DMS114 treated with DMSO at 0.1 percent for 48 hours (cell line): ENCODE data around the gene BARHL1.

Experiments used
- DNase-seq: peaks from one replicate; lab custom pipeline; 2025; ENCODE audit not compliant: unreplicated experiment; lab: John Stamatoyannopoulos, UW

BARHL1 gene

DNA sequence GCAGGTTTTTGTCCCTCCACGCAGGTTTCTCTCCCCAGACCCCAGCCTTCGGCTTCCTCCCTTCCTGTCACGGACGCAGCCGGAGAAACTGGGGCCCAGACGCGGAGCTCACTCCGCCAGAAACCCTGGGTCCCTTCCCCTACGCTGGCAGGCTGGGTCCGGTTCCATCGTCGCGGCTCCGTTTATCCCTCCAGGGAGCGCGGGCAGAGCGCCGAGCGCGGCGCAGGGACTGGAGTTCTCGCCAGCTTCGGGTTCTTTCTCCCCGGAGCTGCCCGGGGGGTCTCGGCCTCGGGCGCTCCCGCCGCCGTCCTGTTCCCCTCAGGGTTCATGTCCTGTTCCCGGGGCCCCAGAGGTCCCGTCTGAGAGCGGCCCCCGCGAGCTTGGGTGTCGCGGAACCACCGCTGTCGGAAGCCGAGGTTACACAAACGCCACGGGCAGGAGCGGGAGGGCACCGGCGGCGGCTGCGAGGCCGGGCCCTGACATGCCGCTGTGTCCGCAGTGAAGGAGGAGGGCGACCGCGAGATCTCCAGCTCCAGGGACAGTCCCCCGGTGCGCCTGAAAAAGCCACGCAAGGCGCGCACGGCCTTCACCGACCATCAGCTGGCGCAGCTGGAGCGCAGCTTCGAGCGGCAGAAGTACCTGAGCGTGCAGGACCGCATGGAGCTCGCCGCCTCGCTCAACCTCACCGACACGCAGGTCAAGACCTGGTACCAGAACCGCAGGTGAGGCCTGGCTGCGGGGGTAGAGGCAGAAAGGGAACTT is 4.6 kb downstream of the BARHL1 start:
- DNase-seq: no peak

- no peak for DNase-seq
These were observed 5.2 kb downstream of the BARHL1 start for GRCh38 chr9:132587592-132587955.

DNA sequence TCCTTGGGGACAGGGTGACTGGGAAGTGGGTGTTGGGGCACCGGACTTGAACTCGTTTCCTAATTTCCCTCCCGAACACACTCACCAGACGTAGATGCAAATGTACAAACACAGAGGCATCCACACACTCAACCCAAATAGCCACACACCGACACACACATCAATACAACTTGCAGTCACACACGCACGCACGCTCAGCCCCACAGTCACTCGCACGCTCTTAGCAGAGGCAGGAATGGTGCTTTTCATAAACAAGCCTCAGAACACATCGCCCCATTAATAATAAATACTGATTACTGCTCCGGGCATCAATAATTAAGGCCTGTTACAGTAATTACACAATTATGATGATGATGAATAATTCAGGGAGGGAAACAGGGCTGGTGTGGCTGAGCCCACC is 5.7 kb downstream of the BARHL1 start:
- no peak for DNase-seq

GRCh38 chr9:132588501-132589147 is 6.2 kb downstream of the BARHL1 start:
- DNase-seq: no peak

DNA sequence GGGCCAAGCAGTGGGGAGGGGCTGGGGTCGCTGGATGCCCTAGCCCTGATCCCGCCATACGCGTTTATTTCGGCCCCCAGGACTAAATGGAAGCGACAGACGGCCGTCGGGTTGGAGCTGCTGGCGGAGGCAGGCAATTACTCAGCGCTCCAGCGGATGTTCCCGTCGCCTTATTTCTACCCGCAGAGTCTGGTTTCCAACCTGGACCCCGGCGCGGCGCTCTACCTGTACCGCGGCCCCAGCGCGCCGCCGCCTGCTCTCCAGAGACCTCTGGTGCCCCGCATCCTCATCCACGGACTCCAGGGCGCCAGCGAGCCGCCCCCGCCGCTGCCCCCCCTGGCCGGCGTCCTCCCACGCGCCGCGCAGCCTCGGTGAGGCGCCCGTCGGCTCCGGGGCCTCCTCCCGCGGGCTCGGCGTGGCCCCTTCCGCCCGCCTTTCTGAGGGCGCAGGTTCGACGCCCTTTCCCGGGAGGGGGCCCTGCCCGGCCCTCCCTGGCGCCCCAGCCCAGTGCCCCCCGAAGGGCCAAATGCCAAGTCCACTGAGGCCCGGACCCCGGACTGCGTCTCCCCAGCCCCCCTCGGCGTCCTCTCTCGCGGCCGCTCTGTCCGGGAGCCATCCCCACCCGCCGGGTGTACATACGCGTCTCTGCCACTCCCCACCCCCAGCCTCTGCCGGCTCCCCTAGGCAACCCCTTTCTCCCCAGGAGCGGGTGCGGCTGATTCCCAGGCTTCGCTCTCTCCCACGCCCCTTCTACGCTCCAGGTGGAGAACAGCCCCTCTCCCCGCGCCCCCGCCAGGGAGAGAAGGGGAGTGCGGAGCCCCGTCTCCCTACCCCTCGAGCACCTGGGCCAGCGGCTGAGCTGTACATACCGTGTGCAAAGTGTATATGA is 7.0 kb downstream of the BARHL1 start:
- no peak for DNase-seq

- DNase-seq: no peak
These were observed 7.6 kb downstream of the BARHL1 start for GRCh38 chr9:132590037-132590317.

GRCh38 chr9:132590318-132591182 is 8.1 kb downstream of the BARHL1 start:
- no peak for DNase-seq

- no peak for DNase-seq
These were observed 8.8 kb downstream of the BARHL1 start for GRCh38 chr9:132591244-132591643.

DNA sequence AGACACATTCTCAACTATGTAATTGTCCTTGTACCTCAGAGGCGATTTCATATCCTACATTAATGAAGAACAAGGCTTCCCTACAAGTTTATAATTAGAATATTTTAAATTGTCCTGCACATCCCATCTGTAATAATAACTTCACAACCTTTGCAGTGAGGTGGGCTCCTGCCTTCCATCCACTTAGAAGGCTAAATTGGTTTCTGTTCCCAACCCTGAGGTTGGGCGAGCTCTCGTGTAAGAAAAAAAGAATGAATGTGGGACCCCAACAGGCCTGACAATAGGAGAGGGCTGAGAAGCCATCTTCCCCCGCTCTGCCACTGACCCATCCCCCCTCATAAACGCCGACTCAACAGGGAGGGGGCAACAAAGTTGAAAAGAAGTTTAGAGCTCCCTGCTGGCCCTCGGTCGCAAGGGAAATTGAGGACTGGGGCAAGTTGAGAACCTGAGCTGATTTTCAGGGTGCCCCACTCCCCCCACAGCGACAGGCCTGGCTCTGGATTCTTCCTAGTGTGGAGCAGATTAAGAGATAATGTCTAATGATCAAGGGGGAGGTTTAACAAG is 9.4 kb downstream of the BARHL1 start:
- DNase-seq: no peak

DNA sequence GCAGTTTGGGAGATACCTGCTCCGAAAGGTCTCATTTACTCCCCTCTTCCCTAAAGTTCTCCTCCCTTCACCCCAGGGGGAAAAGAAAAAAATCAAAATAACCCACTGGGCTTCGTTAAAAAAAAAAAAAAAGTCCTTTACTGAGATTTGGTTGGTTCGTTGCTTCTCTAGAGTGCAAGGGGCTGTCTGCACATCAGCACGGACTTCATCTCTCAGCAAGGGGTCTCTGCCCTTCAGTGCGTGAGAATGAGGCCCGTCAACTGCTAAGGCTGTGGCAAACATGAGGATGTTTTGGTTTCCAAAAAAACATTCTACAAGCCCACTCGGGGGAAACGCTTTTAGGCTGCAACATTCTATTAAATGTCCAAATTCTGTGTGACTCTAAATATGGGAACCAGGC is 10.0 kb downstream of the BARHL1 start:
- DNase-seq: no peak

DNA sequence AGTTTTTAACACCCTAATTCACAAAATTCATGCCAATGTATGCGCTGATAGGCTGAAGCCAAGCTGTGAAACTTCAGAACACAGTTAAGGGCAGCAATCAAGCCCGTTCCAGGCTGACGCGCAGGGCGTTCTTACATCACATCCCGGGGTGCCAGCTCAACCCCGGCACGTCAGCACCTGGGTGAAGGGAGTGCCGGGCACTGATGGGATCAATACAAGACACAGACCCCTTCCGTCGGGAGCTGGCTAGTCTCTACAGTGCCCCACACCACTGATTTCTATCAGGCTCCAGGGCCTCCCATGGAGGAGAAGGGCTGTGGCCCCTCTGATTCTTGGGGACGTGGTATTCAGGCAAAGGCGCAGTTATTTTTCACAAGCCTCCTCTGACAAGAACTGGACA is 12.0 kb downstream of the BARHL1 start:
- DNase-seq: no peak

DNA sequence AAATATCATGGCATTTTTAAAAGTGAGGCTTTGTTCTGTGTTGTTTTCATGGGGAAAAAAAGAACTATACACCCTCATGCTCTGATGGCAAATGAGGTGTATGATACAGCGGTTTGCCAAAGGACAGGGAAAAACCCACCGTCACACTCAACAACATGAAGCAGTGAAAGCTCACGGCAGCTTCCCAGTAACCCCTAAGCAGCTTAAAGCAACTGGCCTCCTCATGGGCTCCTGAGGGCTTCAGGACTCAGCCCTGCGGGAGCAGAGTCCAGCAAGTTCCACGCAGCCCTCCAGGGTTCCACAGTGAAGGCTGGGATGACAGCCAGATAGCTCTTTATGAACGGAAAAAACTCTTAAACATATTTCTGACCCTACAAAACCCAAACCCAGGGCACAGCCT is 12.9 kb downstream of the BARHL1 start:
- DNase-seq: no peak

- no peak for DNase-seq
These were observed 13.8 kb downstream of the BARHL1 start for GRCh38 chr9:132596200-132596599.

DNA sequence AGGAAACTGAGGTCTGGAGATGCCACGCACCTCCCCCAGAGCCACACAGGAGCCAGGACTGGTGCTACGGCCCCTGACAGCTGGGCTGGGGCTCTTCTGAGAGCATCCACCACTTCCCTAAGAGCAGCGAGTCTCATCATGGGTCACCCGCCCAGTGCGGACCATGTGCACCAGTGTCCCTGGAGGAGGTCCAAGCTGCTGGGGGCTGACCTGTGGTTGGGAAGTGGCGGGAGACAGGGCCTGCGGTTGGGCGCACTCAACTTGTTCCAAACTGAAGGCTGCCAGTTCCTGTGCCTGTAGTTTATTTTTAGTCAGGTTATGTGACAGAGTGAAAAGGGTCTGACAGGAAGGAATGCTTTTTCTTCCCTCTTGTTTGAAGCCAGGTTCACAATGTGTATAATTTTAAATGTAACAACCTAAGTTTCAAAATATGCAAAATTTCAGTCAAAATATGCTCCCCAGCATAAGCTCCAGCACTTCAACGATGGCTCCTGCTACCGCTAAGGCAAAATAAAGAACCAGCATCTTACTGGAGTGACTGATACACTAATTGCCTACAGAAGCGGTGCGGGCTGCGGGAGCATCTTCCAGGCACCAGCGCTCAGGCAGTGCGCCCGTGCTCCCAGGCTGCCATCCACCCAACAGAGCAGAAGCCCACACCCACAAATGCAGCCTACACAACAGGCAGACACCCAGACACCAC is 14.8 kb downstream of the BARHL1 start:
- DNase-seq: no peak

- no peak for DNase-seq
These were observed 18.0 kb downstream of the BARHL1 start for GRCh38 chr9:132600326-132600984.

- no peak for DNase-seq
These were observed 19.8 kb downstream of the BARHL1 start for GRCh38 chr9:132602207-132602606.

GRCh38 chr9:132605387-132605786 is 23.0 kb downstream of the BARHL1 start:
- DNase-seq: no peak

GRCh38 chr9:132606066-132606465 is 23.7 kb downstream of the BARHL1 start:
- no peak for DNase-seq

- DNase-seq: no peak
These were observed 26.8 kb downstream of the BARHL1 start for GRCh38 chr9:132609184-132609583.

DNA sequence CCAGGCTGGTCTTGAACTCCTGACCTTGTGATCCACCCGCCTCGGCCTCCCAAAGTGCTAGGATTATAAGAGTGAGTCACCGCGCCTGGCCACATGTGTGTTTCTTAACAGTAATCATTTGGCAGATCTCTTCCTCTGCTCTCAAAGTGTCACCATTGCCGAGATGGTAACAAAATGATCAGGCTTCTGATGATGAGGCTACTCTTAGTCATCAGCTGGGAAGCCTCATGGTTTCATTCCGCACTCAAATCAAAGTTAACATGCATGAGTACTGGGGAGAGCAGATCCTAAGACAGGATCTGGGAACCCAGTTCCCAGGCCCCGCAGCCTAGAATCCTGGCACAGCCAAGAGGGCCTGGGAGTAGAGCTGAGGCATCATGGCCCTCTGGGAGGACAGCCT is 27.4 kb downstream of the BARHL1 start:
- DNase-seq: no peak
